Transverse colon (tissue), 4 donors: ENCODE results near the gene GREB1L. TPM values are rescaled to one million over a fixed set of nuclear protein-coding genes. Genes with fewer than 3 reads are reported as not detected.

Experiments used
- DNase-seq: peaks from one replicate; pipeline ENCODE4 v3.0.0-alpha.2; 2019
- H3K27ac ChIP-seq, 4 donors: fragments of 200-600 bp; sonication (generic); 2 replicates each; pipeline ENCODE4 v1.5.1; 2016 to 2018; ENCODE audit warnings: inconsistent platforms in 4 of 4
- H3K27me3 ChIP-seq: fragments of 200-600 bp; sonication (generic); 2 replicates; pipeline ENCODE4 v1.5.1; 2017; ENCODE audit warnings: inconsistent platforms
- H3K36me3 ChIP-seq, 4 donors: fragments of 200-600 bp; sonication (generic); 2 replicates each; pipeline ENCODE4 v1.5.1; 2017 to 2019; ENCODE audit warnings: inconsistent platforms in 4 of 4
- H3K4me1 ChIP-seq, 4 donors: fragments of 200-600 bp; sonication (generic); 2 replicates each; pipeline ENCODE4 v1.5.1; 2017 to 2020; ENCODE audit warnings: inconsistent platforms in 4 of 4
- H3K4me3 ChIP-seq, 4 donors: fragments of 200-600 bp; sonication (generic); 1 replicate in 1 of 4; 2 replicates in 3 of 4; pipeline versions ENCODE4 v1.5.1 to v1.6.1; 2017 to 2019; ENCODE audit warnings: inconsistent platforms in 4 of 4
- H3K9me3 ChIP-seq, 2 donors: fragments of 200-600 bp; sonication (generic); 2 replicates each; pipeline ENCODE4 v1.5.1; 2017 to 2019; ENCODE audit warnings: inconsistent platforms in 2 of 2
- CTCF ChIP-seq, 5 experiments: fragments of 200-600 bp in 3 of 5; fragments of 450-650 bp in 2 of 5; sonication (generic) in 3 of 5; IDR thresholded peaks; 1 replicate in 2 of 5; 2 replicates in 3 of 5; pipeline ENCODE4 v1.5.1; 2016 to 2017; ENCODE audit warnings: antibody characterized with exemption in 5 of 5, inconsistent platforms in 3 of 5, mild to moderate bottlenecking in 2 of 5, moderate library complexity in 1 of 5
- EP300 ChIP-seq: sonication (generic); formaldehyde crosslinking; IDR thresholded peaks from one replicate; pipeline ENCODE4 v1.6.1; 2017; ENCODE audit warnings: antibody characterized with exemption, low read depth
- POLR2A ChIP-seq: fragments of 450-650 bp; IDR thresholded peaks from one replicate; pipeline ENCODE4 v1.6.1; 2016; ENCODE audit warnings: antibody characterized with exemption, mild to moderate bottlenecking, moderate library complexity
- POLR2AphosphoS5 ChIP-seq, 3 donors: sonication (generic); formaldehyde crosslinking; IDR thresholded peaks; one replicate each; pipeline ENCODE4 v1.6.1; 2016; ENCODE audit warnings: antibody characterized with exemption in 3 of 3
- WGBS, 2 donors: methylation state at CpG; one replicate each; pipeline ENCODE4 v1.1.5; 2018; ENCODE audit warnings: low coverage in 1 of 2; 5-methylcytosine and 5-hydroxymethylcytosine counted together
- in situ Hi-C, 4 donors: fragments of 200-750 bp; cut with MboI; loops; one replicate each; pipeline versions ENCODE4 v1.15.0 to v1.15.1; 2017; ENCODE audit warnings: low sequenced_read_pairs in 3 of 4, low pct_ligation_motif_present in 1 of 4, low pct_unique_long_range_greater_than_20kb in 1 of 4
- intact Hi-C: fragments of 100-400 bp; cut with DNase I; formaldehyde crosslinking; loops from one replicate; pipeline ENCODE4 v1.15.1; 2023; ENCODE audit warnings: low total_unique reads
- total RNA-seq, 4 donors: library from RNA; depleted of rRNA; stranded (reverse); fragments of >200 nt; gene quantifications; one replicate each; pipeline ENCODE4 v1.1.0, GENCODE V29; 2016

GREB1L gene
- total RNA-seq, 4 donors from 2014 or later: 1.1 to 1.5 TPM; not detected in 2

- DNase-seq: no peak
- Histone ChIP-seq H3K4me1 (no peaks in the 10 kb centered on the region), H3K9me3 (no peaks in the 10 kb centered on the region), H3K27ac (no peak overlapping the region), H3K27me3 (no peaks in the 10 kb centered on the region), H3K36me3 (no peaks in the 10 kb centered on the region), H3K4me3 (no peak overlapping the region)
- intact Hi-C loops: no loop called here
- no peak for TF ChIP-seq EP300
- no peak for TF ChIP-seq POLR2AphosphoS5 (IDR thresholded peaks at IDR 0.05)
- TF ChIP-seq CTCF (IDR thresholded peaks at IDR 0.05): no peak
- TF ChIP-seq POLR2A: no peak
- in situ Hi-C loops: no loop called here
- 0% methylated on average over 1 of the region's 1 CpG for WGBS, 2 donors
Observed at GRCh38 chr18:21269349-21269748, 27.3 kb downstream of the GREB1L start.

- TF ChIP-seq POLR2AphosphoS5 (IDR thresholded peaks at IDR 0.05): no peak
- DNase-seq: no peak
- H3K27me3 ChIP-seq: no peaks in the 10 kb centered on the region
- H3K4me3 ChIP-seq: no peak overlapping the region
- intact Hi-C loops: no loop called here
- H3K9me3 ChIP-seq: no peaks in the 10 kb centered on the region
- no peaks in the 10 kb centered on the region for H3K36me3 ChIP-seq
- WGBS, 2 donors: 59 to 67% methylated on average over 2 to 3 of the region's 3 CpGs
- in situ Hi-C loops: loop anchor here in 1 of 4 donors (10.0 kb wide), 1 partner anchor 56 kb away; no protein-coding TSS in a partner anchor
- H3K27ac ChIP-seq: no peak overlapping the region
- no peaks in the 10 kb centered on the region for H3K4me1 ChIP-seq
Observed at GRCh38 chr18:21270453-21270852, 28.4 kb downstream of the GREB1L start.

- no peak overlapping the region for H3K27ac ChIP-seq
- H3K4me3 ChIP-seq: no peak overlapping the region
- intact Hi-C loops: no loop called here
- WGBS, 2 donors: 69 to 80% methylated on average over 4 of the region's 4 CpGs
- no peaks in the 10 kb centered on the region for H3K4me1 ChIP-seq
- no peaks in the 10 kb centered on the region for H3K9me3 ChIP-seq
- no peak for DNase-seq
- TF ChIP-seq CTCF (IDR thresholded peaks at IDR 0.05) (no peak), EP300 (no peak), POLR2A (no peak), POLR2AphosphoS5 (IDR thresholded peaks at IDR 0.05) (no peak)
- in situ Hi-C loops: loop anchor here in 1 of 4 donors (10.0 kb wide), 1 partner anchor 57 kb away; no protein-coding TSS in a partner anchor
- no peaks in the 10 kb centered on the region for H3K36me3 ChIP-seq
- no peaks in the 10 kb centered on the region for H3K27me3 ChIP-seq
Observed at GRCh38 chr18:21272016-21272579, 30.1 kb downstream of the GREB1L start.

GRCh38 chr18:21273568-21273967, 31.5 kb downstream of the GREB1L start:
- WGBS, 2 donors: 60 to 82% methylated on average over 3 of the region's 3 CpGs
- H3K9me3 ChIP-seq: no peaks in the 10 kb centered on the region
- intact Hi-C loops: no loop called here
- no peak overlapping the region for H3K27ac ChIP-seq
- H3K27me3 ChIP-seq: no peaks in the 10 kb centered on the region
- TF ChIP-seq POLR2A (no peak), CTCF (IDR thresholded peaks at IDR 0.05) (no peak), EP300 (no peak), POLR2AphosphoS5 (IDR thresholded peaks at IDR 0.05) (no peak)
- H3K4me1 ChIP-seq: no peaks in the 10 kb centered on the region
- DNase-seq: no peak
- no peaks in the 10 kb centered on the region for H3K36me3 ChIP-seq
- no peak overlapping the region for H3K4me3 ChIP-seq
- in situ Hi-C loops: loop anchor here in 1 of 4 donors (10.0 kb wide), 1 partner anchor 59 kb away; no protein-coding TSS in a partner anchor

- Histone ChIP-seq H3K27me3 (no peaks in the 10 kb centered on the region), H3K36me3 (no peaks in the 10 kb centered on the region), H3K4me1 (no peaks in the 10 kb centered on the region), H3K27ac (no peak overlapping the region), H3K9me3 (no peaks in the 10 kb centered on the region), H3K4me3 (no peak overlapping the region)
- 81 to 95% methylated on average over 7 of the region's 7 CpGs for WGBS, 2 donors
- TF ChIP-seq POLR2AphosphoS5 (IDR thresholded peaks at IDR 0.05) (no peak), CTCF (IDR thresholded peaks at IDR 0.05) (no peak), POLR2A (no peak), EP300 (no peak)
- in situ Hi-C loops: loop anchor here in 2 of 4 donors (10.0 to 25.0 kb wide), 3 partner anchors 61 to 112 kb away; no protein-coding TSS in a partner anchor
- intact Hi-C loops: no loop called here
- DNase-seq: no peak
Observed at GRCh38 chr18:21275645-21276044, 33.6 kb downstream of the GREB1L start.
